Measurements from ENCODE around the gene SMARCA2.

The SMARCA2 gene

DNA sequence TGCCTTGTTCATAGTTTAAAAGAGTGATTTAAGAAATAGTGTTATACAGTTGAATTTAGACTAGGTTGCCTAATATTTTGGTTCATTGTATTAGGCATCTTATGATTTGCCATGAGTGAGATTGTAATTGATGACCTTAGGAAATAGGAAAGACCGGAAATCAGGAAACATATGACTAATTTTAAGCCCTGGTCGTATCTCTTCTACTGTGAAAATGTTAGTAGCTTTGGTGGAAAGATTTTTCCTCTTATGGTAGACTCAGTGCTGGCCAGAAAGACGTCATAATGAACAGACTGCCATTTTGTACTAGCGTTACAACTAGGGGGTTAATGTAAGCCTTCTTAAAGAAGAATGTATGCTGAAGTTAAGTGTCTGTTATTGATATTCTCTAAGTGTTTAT, 21.7 kb downstream of the SMARCA2 start:
- no peak for DNase-seq (ENCODE audit: low read depth in 2 of 2)
- no peak for TF ChIP-seq CTCF (IDR thresholded peaks at IDR 0.05; ENCODE audit: low read depth, low read length)
- no peak overlapping the region for H3K4me3 ChIP-seq (replicated peaks in 1 of 2; ENCODE audit: low read depth in 2 of 2, low read length in 2 of 2)

DNA sequence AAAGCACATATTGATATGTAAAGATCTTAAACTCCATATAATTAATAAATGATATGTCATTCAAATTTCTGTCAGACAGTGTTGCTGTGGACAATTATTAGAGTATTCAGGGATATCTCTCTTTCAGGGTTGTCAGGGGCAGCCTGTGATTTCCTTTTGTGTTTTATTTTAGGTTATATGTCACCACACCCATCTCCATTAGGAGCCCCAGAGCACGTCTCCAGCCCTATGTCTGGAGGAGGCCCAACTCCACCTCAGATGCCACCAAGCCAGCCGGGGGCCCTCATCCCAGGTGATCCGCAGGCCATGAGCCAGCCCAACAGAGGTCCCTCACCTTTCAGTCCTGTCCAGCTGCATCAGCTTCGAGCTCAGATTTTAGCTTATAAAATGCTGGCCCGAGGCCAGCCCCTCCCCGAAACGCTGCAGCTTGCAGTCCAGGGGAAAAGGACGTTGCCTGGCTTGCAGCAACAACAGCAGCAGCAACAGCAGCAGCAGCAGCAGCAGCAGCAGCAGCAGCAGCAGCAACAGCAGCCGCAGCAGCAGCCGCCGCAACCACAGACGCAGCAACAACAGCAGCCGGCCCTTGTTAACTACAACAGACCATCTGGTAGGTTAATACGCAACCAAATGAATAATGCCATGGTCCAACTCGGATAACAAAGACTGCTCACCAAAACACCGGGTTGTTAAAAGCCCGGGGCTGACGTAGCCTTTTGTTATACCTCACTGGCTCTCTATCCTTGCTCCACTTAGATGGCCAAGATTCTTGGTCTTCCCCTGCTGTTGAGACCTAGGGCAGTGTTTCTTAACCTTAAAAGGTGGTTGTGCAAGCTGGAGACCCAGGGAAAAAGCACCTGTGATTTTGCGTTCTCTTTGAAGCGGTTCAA, 24.4 kb downstream of the SMARCA2 start:
- TF ChIP-seq CTCF (IDR thresholded peaks at IDR 0.05; ENCODE audit: low read depth, low read length), result no peak
- H3K4me3 ChIP-seq (replicated peaks in 1 of 2; ENCODE audit: low read depth in 2 of 2, low read length in 2 of 2), result no peak overlapping the region
- DNase-seq (ENCODE audit: low read depth in 2 of 2), result no peak

GRCh38 chr9:2040828-2041227, 25.7 kb downstream of the SMARCA2 start:
- no peak overlapping the region for H3K4me3 ChIP-seq (replicated peaks in 1 of 2; ENCODE audit: low read depth in 2 of 2, low read length in 2 of 2)
- DNase-seq (ENCODE audit: low read depth in 2 of 2), result no peak
- TF ChIP-seq CTCF (IDR thresholded peaks at IDR 0.05; ENCODE audit: low read depth, low read length), result no peak

DNA sequence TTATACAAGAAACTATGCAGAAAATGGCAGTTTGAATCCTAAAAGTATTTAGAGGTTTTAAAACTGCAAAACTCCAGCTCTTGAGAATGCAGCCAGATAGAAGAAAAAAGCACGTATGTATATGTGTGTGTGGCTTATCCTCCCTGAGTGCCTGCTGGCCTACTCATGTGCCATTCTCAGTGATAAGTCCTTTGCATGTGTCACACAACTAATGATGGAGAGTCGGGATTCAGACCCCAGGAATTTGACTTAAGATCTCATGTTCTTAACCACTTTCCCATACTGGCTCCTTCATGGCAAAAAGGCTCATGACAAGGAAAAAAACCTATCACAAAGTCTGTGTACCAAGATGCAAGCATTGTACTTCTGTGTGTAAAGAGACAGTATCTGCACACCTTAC, 26.6 kb downstream of the SMARCA2 start:
- no peak for DNase-seq (ENCODE audit: low read depth in 2 of 2)
- TF ChIP-seq CTCF (IDR thresholded peaks at IDR 0.05; ENCODE audit: low read depth, low read length), result no peak

DNA sequence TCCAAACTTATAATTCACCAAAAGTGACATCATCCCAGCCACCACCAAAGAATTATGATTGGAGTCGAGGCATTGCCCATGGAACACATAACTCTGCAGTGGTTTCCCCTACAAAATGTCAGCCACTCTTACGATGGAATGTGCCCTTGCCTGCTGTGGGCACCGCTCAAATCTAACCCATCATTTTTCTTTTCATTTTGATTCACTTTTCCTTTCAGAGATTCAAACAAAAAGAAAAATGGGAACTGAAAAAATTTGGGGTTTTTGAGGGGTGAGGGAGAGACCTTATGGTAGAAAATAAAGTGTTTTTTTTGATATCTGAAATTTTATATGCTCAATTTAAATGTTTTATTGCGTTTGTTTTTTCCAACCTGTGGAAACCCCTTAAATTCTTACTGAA, 28.1 kb downstream of the SMARCA2 start:
- no peak for TF ChIP-seq CTCF (IDR thresholded peaks at IDR 0.05; ENCODE audit: low read depth, low read length)
- no peak for DNase-seq (ENCODE audit: low read depth in 2 of 2)
- no peak overlapping the region for H3K4me3 ChIP-seq (replicated peaks in 1 of 2; ENCODE audit: low read depth in 2 of 2, low read length in 2 of 2)

More for the DNA sequence above, 26.6 kb downstream of the SMARCA2 start:
- H3K4me3 ChIP-seq (replicated peaks in 1 of 2; ENCODE audit: low read depth in 2 of 2, low read length in 2 of 2), result no peak overlapping the region

GRCh38 chr9:2043881-2044462, 28.8 kb downstream of the SMARCA2 start:
- no peak for DNase-seq (ENCODE audit: low read depth in 2 of 2)
- no peak for TF ChIP-seq CTCF (IDR thresholded peaks at IDR 0.05; ENCODE audit: low read depth, low read length)
- no peak overlapping the region for H3K4me3 ChIP-seq (replicated peaks in 1 of 2; ENCODE audit: low read depth in 2 of 2, low read length in 2 of 2)
